ENCODE results near the gene SYNE4. TPM values are rescaled to one million over a fixed set of nuclear protein-coding genes. Genes with fewer than 3 reads are reported as not detected.
"Not testable (repeated sequence)": the region's sequence is repeated elsewhere in the genome, so short reads cannot be mapped to it uniquely, and the experiment has no call there.

Gene SYNE4
- total RNA-seq, 1 experiment from 2014 or later = 0.14 TPM

- H3K36me3 Mint-ChIP-seq (ENCODE audit: insufficient read depth, unreplicated experiment) = peaks cover 4% of the 10 kb centered on the region
- no TSS peak for BruUV-seq (replicated peaks)
- TF ChIP-seq CTCF (IDR thresholded peaks at IDR 0.05; ENCODE audit: unreplicated experiment) = no peak
- H3K4me3 Mint-ChIP-seq (ENCODE audit: unreplicated experiment) = peak overlapping the region; percentile 2
- H3K4me1 Mint-ChIP-seq (ENCODE audit: insufficient read depth, unreplicated experiment) = peaks cover 28% of the 10 kb centered on the region
- peak; percentile 82 for DNase-seq (ENCODE audit: unreplicated experiment)
- no peaks in the 10 kb centered on the region for H3K9me3 Mint-ChIP-seq (ENCODE audit: unreplicated experiment)
- POLR2A ChIA-PET = interaction anchor here (0.9 to 1.1 kb wide), 2 partner anchors 49 to 94 kb away, joined by 3 read pairs; partner anchors contain the start of gene CAPNS1
- CTCF ChIA-PET = interaction anchor here (0.6 kb wide), 1 partner anchor 162 kb away, joined by 3 read pairs; no protein-coding TSS in a partner anchor
- H3K27me3 Mint-ChIP-seq (ENCODE audit: insufficient read depth, unreplicated experiment) = no peaks in the 10 kb centered on the region
- H3K27ac Mint-ChIP-seq (ENCODE audit: low read depth, unreplicated experiment) = peak overlapping the region; percentile 92
- intact Hi-C loops (cut with micrococcal nuclease) = no loop called here
Observed at GRCh38 chr19:36046443-36047050, 37.9 kb upstream of the SYNE4 start.

GRCh38 chr19:36043952-36044351 is 35.3 kb upstream of the SYNE4 start:
- H3K9me3 Mint-ChIP-seq (ENCODE audit: unreplicated experiment) = no peaks in the 10 kb centered on the region
- no TSS peak for BruUV-seq (replicated peaks)
- no peak overlapping the region for H3K27ac Mint-ChIP-seq (ENCODE audit: low read depth, unreplicated experiment)
- CTCF ChIA-PET = no interaction called here
- no peak overlapping the region for H3K4me3 Mint-ChIP-seq (ENCODE audit: unreplicated experiment)
- H3K36me3 Mint-ChIP-seq (ENCODE audit: insufficient read depth, unreplicated experiment) = peaks cover 4% of the 10 kb centered on the region
- DNase-seq (ENCODE audit: unreplicated experiment) = no peak
- intact Hi-C loops (cut with micrococcal nuclease) = no loop called here
- no peak for TF ChIP-seq CTCF (IDR thresholded peaks at IDR 0.05; ENCODE audit: unreplicated experiment)
- no peaks in the 10 kb centered on the region for H3K27me3 Mint-ChIP-seq (ENCODE audit: insufficient read depth, unreplicated experiment)
- POLR2A ChIA-PET = interaction anchor here (1.6 kb wide), 1 partner anchor 10 kb away, joined by 7 read pairs; the partner anchor contains the start of gene THAP8
- peaks cover 37% of the 10 kb centered on the region for H3K4me1 Mint-ChIP-seq (ENCODE audit: insufficient read depth, unreplicated experiment)

- Mint-ChIP-seq H3K36me3 (ENCODE audit: insufficient read depth, unreplicated experiment) (peaks cover 4% of the 10 kb centered on the region), H3K4me1 (ENCODE audit: insufficient read depth, unreplicated experiment) (peaks cover 36% of the 10 kb centered on the region), H3K27ac (ENCODE audit: low read depth, unreplicated experiment) (peak overlapping the region; percentile 66), H3K27me3 (ENCODE audit: insufficient read depth, unreplicated experiment) (no peaks in the 10 kb centered on the region), H3K9me3 (ENCODE audit: unreplicated experiment) (no peaks in the 10 kb centered on the region), H3K4me3 (ENCODE audit: unreplicated experiment) (no peak overlapping the region)
- peak; percentile 77 for DNase-seq (ENCODE audit: unreplicated experiment)
- POLR2A ChIA-PET = interaction anchor here (0.6 to 2.0 kb wide), 5 partner anchors 12 to 123 kb away, joined by 3 to 9 read pairs (median 5); partner anchors contain the start of genes ALKBH6 and THAP8
- intact Hi-C loops (cut with micrococcal nuclease) = no loop called here
- CTCF ChIA-PET = interaction anchor here (1.1 kb wide), 1 partner anchor 10 kb away, joined by 5 read pairs; no protein-coding TSS in a partner anchor
- no TSS peak for BruUV-seq (replicated peaks)
- TF ChIP-seq CTCF (IDR thresholded peaks at IDR 0.05; ENCODE audit: unreplicated experiment) = no peak
Observed at GRCh38 chr19:36041831-36042230, 33.2 kb upstream of the SYNE4 start.

- H3K27me3 Mint-ChIP-seq (ENCODE audit: insufficient read depth, unreplicated experiment) = not testable (repeated sequence)
- CTCF ChIA-PET = interaction anchor here (1.1 kb wide), 1 partner anchor 10 kb away, joined by 5 read pairs; no protein-coding TSS in a partner anchor
Observed at GRCh38 chr19:36041092-36041491, 32.5 kb upstream of the SYNE4 start.

More at GRCh38 chr19:36041092-36041491, 32.5 kb upstream of the SYNE4 start:
- H3K36me3 Mint-ChIP-seq (ENCODE audit: insufficient read depth, unreplicated experiment); DNase-seq (ENCODE audit: unreplicated experiment); H3K4me3 Mint-ChIP-seq (ENCODE audit: unreplicated experiment); H3K9me3 Mint-ChIP-seq (ENCODE audit: unreplicated experiment); BruUV-seq (replicated peaks); intact Hi-C loops (cut with micrococcal nuclease): not testable (repeated sequence)
- Mint-ChIP-seq H3K4me1 (ENCODE audit: insufficient read depth, unreplicated experiment) (peaks cover 29% of the 10 kb centered on the region), H3K27ac (ENCODE audit: low read depth, unreplicated experiment) (peak overlapping the region; percentile 66)
- POLR2A ChIA-PET = interaction anchor here (0.6 to 2.0 kb wide), 4 partner anchors 13 to 87 kb away, joined by 3 to 9 read pairs (median 4); partner anchors contain the start of genes ALKBH6 and THAP8
